ENCODE data around the gene NAV2.

Gene NAV2, protein sequence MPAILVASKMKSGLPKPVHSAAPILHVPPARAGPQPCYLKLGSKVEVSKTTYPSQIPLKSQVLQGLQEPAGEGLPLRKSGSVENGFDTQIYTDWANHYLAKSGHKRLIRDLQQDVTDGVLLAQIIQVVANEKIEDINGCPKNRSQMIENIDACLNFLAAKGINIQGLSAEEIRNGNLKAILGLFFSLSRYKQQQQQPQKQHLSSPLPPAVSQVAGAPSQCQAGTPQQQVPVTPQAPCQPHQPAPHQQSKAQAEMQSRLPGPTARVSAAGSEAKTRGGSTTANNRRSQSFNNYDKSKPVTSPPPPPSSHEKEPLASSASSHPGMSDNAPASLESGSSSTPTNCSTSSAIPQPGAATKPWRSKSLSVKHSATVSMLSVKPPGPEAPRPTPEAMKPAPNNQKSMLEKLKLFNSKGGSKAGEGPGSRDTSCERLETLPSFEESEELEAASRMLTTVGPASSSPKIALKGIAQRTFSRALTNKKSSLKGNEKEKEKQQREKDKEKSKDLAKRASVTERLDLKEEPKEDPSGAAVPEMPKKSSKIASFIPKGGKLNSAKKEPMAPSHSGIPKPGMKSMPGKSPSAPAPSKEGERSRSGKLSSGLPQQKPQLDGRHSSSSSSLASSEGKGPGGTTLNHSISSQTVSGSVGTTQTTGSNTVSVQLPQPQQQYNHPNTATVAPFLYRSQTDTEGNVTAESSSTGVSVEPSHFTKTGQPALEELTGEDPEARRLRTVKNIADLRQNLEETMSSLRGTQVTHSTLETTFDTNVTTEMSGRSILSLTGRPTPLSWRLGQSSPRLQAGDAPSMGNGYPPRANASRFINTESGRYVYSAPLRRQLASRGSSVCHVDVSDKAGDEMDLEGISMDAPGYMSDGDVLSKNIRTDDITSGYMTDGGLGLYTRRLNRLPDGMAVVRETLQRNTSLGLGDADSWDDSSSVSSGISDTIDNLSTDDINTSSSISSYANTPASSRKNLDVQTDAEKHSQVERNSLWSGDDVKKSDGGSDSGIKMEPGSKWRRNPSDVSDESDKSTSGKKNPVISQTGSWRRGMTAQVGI (N-terminal part only)

DNA sequence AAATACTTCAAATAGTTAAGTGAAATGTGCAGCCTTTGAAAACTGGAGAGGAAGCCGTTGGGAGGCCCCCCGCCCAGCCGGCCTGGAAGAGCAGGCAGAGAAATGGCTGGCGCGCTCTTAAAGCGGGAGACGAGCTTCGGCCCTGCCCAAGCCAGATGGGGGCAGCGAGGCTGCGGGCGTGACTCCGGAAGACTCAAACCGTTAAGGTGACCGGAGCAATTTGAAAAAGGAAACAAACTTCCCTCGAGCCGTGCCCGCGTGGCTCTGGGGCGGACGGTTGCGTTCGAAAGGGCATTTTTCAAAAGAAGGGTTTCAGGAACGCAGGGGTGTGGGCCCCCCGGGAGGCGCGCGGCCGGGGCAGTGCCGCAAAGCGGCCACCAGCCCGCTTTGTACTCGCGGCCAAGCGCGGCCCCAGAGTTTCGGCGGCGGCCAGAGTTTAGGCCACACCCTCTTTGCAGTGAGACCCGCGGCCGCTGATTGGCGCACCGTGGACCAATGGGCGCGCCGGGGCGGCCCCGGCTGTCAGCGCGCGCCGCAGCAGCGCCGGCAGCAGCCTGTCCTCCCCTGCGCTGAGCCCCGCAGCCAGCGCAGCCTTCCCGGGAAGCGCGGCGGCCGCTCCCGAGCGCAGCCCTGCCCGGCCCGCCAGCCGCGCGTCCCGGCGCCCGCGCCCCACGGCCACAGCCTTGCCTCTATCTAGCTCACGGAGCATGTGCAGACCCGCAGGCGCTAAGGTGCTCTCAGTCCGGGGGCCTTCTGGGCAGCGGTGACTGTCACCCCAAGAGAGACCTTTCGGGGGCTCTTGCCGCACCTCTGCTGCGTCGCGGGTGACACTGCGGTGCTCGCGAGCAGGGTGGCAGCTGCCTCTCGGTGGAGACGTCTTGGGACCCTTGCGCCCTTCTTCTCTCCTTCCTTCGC is at the start of gene NAV2:
NAV2 (plus strand) TSS at position 557 of the 915 bp plus-strand sequence. CDS start 859 bp downstream, outside the sequence.
- peak; percentile 78 to 81 for DNase-seq

DNA sequence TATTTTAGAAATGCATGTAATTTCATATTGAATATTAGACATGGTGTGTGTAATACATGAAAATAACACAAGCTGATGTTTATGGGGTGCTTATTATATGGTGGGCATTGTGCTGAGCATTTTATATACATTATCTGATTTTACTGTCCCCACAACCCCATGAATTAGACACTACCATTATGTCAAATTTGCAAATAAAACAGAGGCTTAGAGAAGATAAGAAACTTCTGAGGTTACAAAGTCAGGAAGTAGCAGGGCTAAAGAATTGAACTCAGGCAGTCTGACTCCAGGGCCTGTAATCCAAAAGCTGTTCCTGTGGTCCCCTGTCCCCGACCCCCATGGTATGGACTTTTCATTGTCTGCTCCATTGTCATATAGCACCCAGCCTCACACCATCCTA is 49.4 kb upstream of the NAV2 start:
- DNase-seq = no peak

DNA sequence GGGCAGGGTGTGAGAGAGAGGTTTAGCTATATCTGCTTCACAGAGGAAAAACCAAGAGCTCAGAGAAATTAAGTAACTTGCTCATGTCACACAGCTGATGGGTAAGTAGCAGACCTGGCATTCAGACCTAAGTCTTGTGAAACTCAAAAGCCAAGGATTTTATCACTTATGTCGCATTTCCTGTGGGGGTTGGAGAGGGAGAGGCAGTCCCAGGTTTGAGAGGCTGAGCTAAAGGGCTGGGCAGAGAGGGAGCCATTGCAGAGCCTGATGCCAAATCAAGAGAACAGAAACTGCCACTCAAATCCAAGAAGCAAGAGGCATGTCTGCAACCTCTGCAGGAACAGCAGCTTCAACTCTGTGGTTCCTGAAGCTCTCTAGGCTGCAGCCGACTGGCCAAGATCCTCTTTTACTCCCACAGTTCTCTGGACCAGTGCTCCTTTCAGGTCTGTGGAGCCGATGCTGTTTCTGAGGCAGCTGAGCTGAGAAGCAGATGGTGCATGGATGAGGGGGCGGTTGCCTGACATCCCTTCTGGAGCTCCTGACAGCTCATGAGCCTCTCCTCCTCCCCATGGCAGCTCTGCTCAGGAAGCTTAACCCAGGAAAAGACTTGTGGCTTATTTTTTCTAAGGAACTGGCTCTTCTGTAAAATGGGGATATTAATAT is 47.6 kb upstream of the NAV2 start:
- DNase-seq = no peak

DNA sequence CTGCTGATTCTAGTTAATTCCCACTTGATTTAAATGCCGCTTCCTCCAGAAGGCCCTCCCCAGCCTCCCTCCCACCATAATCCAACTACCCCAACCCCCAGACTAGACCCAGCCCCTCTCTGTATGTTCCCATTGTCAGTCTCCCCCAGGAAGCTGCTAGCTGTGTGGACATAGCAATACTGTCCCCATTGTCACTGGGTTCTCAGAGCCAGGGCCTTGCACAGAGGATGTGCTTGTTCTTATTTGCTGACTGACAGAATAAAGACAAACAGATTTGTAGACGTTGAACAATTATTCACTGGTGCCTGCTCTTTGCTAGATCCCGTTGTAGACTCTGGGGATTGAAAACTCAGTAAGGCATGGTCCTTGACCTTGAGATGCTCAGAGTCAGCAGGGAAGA is 45.7 kb upstream of the NAV2 start:
- DNase-seq = no peak

DNA sequence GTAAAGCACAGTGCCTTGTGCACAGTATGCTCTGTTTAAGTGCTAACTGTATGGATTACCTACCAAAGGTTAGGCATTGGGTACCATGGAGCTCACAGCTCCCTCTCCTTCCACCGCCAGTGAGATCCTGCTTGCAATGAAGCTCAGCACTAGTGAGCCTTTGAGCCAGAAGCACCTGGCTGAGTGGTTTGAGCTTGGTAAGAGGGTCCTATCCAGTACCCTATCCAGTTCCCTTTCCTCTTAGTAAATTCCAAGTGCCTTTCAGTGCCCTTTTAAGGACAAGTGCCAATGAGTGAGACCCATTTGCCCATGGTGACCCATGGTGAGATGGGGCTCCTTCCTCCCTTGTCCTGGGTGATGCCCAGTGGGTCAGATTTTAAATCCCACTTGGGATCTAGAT is 43.1 kb upstream of the NAV2 start:
- DNase-seq = no peak

DNA sequence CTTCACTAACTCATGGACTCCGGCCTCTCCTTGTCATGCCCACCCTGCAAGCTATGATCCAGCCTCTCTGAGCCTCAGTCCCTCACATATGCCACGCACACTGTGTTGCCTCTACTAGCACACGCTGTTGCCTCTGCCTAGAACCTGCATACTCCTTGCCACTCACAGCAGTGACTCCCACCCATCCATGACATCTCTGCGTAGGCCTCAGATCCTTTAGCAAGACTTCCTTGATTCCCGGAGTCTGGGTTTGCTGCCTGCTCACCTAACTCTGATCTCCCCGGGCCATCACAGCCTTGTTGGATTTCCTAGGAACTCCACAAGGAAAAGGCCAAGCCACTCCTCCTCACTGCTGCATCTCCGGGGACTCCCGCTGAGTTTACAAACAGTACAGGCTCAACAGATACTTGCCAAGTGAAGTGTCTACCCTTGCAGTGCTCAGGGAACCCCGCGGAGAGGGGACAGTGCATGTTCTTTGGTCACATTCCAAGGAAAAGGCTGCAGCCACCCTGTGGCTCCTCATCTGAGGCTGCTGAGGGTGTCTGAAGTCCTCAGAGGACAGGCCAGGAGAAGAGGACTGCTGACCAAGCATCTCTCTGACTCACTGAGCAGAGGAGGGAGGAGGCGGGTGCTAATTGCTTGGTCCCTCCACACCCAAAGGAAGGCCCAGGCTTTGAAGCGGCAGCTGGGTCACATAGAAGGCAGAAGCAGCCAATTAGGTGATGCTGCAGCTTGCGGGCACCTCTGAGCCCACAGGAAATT is 42.4 kb upstream of the NAV2 start:
- DNase-seq = no peak

DNA sequence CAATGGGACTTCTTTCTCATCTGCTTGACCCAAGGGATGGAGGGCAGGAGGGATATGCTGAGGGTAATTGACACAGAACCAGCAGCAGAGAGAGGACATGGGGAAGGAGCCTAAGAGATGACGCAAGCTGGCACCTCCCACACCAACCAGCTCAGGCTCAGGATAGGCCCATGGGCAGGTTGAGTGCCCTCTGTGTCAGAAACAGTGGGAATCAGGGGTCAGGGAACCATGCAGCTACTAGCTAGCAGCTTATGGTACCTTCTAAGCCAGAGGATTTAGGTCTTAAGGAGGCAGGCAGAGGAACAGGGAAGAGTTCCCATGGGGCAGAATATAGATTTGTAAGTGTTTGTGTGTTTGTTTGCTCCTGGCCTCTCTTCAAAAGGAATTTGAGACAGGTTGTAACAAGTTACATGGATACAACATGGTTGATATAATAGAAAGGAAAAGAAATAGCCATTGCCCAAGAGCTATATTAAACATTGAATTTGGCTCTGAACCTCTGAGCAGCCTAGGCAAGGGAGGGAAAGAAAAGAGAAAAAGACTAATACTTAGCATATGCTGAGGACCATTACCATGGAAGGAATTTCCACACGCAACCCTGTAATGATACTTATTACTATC is 39.9 kb upstream of the NAV2 start:
- no peak for DNase-seq

DNA sequence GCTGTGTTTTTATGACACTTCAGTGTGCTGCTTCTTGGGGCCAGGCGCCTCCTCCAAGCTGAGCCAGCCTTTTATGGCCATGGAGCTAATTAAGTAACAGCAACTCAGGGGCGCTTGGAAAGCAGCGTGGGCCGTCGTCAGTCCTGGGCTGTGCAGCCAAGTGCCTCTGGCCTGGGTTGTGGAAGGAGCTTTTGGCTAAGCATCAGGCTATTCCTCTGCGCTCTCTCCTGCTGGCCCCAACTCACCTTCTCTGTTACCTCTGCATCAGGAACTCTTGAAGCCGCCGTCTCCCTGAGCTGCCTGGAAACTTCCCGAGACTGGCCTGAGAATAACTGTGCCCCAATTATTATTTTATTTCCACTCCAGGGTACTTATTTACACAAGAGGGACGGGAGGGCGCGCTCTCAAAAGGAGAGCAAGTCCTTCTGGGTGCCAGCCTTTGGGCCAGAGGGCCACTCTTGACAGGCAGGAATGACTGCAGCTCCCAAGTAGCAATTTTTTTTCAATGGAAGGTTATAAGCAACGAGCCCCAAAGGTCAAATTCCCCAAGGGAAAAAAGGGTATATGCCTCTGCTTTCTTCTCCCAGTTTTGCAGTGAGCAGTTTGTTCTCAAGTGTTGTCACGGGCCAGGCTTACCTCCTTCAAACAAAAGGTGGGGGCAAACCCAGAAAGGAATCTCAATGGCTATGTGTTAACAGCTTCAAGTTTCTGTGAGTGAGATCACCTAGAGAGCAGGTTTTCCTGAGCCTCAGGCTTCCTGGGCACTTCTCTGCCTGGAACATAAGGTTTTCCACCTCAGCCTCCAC is 38.5 kb upstream of the NAV2 start:
- DNase-seq = no peak

DNA sequence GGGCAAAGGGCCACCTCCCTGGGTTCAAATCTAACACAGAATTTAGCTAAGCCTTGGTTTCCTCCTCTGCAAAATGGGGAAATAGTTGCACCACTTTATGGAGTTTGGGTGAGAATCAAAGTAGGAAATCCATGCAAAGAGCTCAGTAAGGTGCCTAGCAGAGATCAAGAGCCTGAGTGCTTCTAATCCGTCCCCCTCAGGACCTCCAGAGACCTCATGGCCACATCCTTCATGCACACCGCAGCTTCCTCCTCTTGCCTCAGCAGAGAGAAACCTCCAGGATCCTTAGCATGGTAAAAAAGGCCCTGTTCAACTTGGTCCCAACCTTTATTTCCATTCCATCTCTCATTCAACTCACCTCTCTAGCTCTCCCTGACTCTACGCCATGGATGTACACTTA is 37.8 kb upstream of the NAV2 start:
- DNase-seq = no peak

DNA sequence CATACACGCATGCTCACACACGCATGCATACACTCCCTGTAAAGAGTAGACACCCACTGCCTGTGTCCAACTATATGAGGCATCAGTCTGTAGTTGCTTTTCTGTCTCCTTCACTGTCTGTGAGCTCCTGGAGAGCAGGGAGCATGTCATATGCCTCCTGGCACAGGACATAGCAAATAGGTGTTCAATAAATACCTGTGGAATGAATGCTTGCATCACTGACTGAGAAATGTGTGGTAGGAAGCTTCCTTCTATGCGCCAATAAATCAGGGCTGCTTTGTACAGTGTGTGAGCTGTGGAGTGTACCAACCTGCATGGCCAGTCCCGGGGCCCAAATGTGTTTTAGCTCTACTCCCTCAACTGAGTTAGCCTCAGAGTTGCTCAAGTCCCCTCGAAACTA is 37.2 kb upstream of the NAV2 start:
- DNase-seq = no peak

DNA sequence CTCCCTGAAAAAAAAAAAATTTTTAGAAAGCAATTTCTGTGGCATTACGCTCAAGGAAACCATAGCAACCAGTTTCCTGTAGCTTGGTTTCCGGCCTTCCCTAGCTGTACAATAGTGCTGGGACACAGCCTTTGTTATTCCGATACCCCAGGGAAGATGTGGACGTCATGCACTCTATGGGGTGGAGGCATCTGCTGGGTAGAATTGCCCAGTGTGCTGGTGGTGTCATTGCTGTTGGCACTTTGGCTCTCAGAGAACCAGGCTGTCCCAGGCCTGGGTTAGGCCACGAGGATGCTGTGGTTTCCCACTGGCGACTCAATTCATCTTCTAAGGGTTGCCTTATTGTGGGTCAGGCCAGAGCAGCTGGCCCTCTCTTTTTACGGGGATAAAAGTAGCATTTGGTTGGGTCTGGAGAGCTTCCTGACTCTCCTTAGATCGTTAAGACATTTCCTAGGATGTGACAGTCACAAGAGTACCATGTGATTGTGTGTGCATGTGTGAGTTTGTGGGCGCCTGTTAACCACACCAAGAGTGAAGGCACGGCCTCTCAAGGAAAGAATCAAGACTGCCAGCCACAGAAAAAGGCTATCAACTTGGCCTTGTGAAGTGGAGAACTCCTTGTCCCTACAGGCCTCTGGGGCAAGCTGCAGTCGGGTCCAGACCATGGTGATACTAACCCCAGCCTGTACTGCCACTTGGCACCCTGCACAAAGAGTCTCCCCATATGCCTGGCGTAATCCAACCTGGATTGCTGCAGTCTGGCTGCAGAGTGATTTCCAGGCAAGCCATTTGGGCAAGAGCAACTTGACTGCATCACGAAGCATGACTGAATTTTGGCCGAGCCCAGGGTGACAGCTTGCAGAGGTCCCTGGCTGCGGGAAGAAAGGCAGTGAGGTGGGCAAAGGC is 35.9 kb upstream of the NAV2 start:
- no peak for DNase-seq

DNA sequence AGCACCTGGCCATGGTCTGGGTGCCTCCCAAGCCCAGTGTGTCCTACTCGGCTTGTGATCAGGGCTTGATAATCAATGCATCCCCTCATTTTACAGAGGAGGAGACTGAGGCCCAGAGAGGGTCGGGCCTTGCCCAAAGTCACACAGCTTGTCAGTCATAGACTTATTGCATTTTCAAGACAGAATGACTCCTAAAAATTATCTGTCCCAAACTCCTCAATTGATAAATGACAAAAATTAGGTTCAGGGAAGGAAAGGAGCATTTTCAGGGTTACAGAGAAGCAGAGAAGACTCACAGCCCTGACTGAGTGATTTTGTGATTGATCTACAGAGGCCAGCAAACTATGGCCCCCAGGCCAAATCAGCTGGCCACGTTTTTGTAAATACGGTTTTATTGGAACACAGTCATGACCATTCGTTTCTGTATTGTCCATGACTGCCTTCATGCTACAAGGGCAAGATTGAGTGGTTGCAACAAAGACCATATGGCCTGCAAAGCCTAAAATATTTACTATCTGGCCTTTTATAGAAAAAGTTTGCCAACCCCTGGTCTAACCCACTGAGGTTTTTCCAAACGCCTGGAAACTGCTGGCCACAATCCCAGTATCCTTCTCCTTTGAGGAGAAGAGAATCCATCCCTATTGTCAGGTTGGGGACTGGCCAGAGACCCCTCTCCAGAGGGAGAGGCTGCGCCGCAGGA is 35.1 kb upstream of the NAV2 start:
- no peak for DNase-seq

DNA sequence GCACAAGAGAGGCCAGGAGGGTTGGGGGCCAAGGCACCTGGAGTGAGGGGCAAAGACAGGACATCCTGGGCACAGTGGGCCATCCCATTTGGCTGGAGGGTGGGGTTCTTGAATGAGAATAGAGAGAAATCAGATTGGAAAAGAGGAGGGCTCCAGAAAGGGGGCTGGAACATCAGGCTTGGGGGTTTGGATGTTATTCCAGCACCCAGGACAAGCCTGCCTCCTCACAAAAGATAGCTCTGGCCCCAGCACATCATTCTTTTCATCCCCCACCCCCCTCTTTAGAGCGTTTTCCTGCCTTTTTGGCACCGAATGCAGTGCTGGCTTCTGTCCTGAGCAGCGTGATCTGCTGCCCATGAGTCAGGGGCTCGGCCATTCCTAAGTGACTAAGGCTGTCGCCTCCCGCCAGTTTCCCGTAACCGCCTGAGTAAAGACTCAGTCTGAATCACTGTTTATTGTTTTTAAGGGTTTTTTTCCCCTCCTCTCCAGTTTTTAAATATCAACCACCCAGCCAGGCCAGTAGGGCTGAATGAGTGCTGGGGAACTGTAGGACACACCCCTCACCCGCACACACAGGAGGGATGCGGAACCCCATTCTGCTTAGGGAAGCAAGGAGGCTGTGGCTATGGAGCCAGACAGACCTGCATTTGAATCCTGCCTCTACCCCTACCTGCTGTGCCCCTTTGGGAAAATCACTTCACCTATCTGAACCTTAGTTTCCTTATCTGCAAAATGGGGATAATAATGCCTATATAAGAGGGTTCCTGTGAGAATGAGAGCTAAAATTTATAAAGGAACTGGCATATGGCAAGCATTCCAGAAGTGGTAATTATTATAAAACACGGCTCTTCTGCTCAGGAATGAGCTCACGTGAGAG is 32.4 kb upstream of the NAV2 start:
- no peak for DNase-seq

DNA sequence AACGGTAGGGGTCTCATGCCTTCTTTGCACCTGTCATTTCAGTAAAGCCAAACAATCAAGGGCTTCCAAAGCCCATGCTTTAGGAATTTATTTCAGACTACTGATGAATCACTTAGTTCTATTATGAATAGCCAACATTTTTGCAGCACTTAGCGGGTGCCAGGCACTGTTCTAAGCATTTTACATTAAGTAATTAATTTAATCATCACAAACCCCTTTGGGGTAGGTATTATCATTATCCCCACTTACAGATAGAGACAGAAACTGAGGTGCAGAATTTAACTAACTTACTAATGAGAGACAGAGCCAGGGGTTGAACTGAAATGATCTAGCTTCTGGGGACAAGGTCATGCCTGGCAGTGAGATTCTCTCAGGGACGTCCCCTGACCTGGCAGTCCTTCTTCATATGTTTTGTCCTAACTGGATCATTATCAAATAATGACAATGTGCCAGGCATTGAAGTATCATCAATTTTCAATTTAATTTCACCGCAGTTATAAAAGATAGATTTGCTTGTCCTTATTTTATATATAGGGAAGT is 31.7 kb upstream of the NAV2 start:
- no peak for DNase-seq

DNA sequence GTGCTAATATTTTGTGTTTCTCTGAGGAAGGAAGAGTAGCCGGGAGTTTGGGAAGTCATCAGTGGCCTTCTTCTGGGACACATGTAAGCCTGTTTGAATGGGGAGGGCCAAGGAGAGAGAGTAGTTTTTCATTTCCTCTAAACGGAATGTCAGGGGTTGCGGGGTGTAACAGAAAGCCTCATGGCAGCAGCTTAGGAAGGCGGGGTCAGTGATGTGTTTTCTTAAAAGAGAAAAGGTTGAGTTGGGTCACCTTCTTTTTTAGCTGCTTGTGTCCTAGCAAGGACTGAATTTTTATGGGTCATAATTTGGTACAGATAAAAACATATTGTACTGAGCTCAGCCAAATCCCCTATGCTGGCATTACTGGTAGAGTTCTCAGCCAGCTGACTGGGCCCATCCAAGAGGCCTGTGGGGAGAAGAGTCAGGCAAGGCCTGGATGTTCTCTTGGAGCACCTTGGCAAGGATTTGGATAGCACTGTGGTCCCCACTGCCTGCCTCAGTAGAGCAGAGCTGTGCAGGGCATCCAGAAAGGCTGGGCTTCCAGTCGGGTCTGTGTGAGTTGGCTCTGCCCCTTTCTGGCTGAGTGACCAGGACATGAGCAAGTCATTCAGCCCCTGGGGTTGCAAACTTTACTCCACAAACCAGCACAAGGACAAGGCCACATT is 29.4 kb upstream of the NAV2 start:
- DNase-seq = no peak

DNA sequence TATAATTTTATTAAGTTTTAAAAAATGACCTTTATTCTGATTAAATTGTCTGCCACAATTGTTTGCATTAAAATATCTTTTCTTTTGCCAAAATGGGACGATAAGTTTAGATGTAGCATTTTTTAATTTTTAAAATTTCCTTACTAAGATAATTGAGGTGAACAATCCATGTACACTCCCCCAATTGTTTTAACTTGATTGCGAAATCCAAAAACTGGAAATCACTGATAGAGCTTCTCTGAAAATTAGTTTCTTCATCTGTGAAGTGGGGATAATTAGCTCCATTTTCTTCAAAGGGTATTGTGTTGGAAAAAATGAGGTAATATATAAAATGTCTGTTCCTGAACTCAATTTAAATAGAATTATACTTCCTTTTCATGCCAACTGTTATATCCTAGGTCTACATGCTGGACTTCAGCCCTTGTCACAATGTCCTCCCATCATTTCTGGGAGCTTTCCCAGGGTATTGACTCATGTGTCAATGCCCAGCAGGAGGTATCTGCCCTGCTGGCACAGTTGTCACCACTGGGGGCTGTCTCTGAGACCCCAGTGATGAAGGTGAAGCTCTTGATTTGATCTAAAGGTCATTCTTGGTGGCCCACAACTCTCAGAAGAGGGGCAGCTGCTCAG is 28.7 kb upstream of the NAV2 start:
- DNase-seq = no peak

Measured in CD4-positive, alpha-beta T cell treated with Interleukin-4 for 1 hour (primary cell).